Measurements from ENCODE around the gene PDGFC. TPM values are rescaled to one million over a fixed set of nuclear protein-coding genes. Genes with fewer than 3 reads are reported as not detected.
A peak's percentile ranks its signal among the peaks of the same experiment; 100 is the strongest.

PDGFC gene
- total and polyA plus RNA-seq, 2 donors (not counting 3 experiments of a cell fraction or from before 2014, with no cell fraction given) = 2.7 to 5.3 TPM

- POLR2A ChIA-PET = interaction anchor here (0.6 kb wide), 1 partner anchor 187 kb away, joined by 5 read pairs; no protein-coding TSS in a partner anchor
- DNase-seq (ENCODE audit: low read depth, low spot score) (peak; percentile 71), FAIRE-seq (peak; percentile 44)
- H3K9ac ChIP-seq (replicated peaks; ENCODE audit: extremely low read depth, insufficient read depth, low read length) = peak overlapping the region; percentile 34
- no peaks in the 10 kb centered on the region for H4K20me1 ChIP-seq (replicated peaks; ENCODE audit: control insufficient read depth, extremely low read depth, insufficient read depth, low read length)
- CTCF ChIA-PET = interaction anchor here (0.7 to 7.5 kb wide), 8 partner anchors 10 to 473 kb away, joined by 3 to 72 read pairs (median 4); partner anchors contain the start of gene PDGFC
- dilution Hi-C loops (cut with MboI; ENCODE audit: extremely low pct_ligation_motif_present, low sequenced_read_pairs) (no loop called here), intact Hi-C loops (cut with micrococcal nuclease) (loop anchor here (2.0 to 5.0 kb wide), 2 partner anchors 349 to 1224 kb away; partner anchors contain the start of gene GASK1B)
- no TSS peak for BruUV-seq (replicated peaks)
- H2AFZ ChIP-seq (ENCODE audit: low read depth, low read length) = no peak overlapping the region
- peaks cover 2% of the 10 kb centered on the region for H3K79me2 ChIP-seq (ENCODE audit: control insufficient read depth, insufficient read depth, low read length)
- no peaks in the 10 kb centered on the region for H3K9me1 ChIP-seq (replicated peaks; ENCODE audit: control insufficient read depth, extremely low read depth, insufficient read depth, low read length)
- H3K4me1 ChIP-seq (ENCODE audit: control insufficient read depth, extremely low read depth, insufficient read depth, low read length) = peaks cover 51% of the 10 kb centered on the region
- H3K36me3 ChIP-seq (ENCODE audit: control insufficient read depth in 2 of 2, extremely low read depth in 1 of 2, insufficient read depth in 2 of 2, low read length in 2 of 2) = no peaks in the 10 kb centered on the region
- H3K27ac ChIP-seq (ENCODE audit: insufficient read depth, low read depth, low read length) = peak overlapping the region; percentile 52
- no peaks in the 10 kb centered on the region for H3K27me3 ChIP-seq (ENCODE audit: control insufficient read depth in 2 of 2, insufficient read depth in 2 of 2, low read length in 2 of 2)
- H3K4me2 ChIP-seq (ENCODE audit: insufficient read depth, low read length) = peak overlapping the region; percentile 60
- TF ChIP-seq MYC (IDR thresholded peaks at IDR 0.05; ENCODE audit: low read depth, low read length) (no peak), JUN (IDR thresholded peaks at IDR 0.05; ENCODE audit: borderline replicate concordance, insufficient read depth, insufficient read length, low read depth) (no peak), GATA2 (IDR thresholded peaks at IDR 0.05; ENCODE audit: insufficient read depth, insufficient read length, low read depth, low read length) (peak; percentile 18)
- no peaks in the 10 kb centered on the region for H3K9me3 ChIP-seq (replicated peaks; ENCODE audit: control insufficient read depth, insufficient read depth, low read length)
- no peak overlapping the region for H3K4me3 ChIP-seq (replicated peaks in 1 of 3; ENCODE audit: insufficient read depth in 1 of 3, low read depth in 1 of 3, low read length in 3 of 3)
These were observed 23.5 kb downstream of the PDGFC start for GRCh38 chr4:156948133-156948532.

DNA sequence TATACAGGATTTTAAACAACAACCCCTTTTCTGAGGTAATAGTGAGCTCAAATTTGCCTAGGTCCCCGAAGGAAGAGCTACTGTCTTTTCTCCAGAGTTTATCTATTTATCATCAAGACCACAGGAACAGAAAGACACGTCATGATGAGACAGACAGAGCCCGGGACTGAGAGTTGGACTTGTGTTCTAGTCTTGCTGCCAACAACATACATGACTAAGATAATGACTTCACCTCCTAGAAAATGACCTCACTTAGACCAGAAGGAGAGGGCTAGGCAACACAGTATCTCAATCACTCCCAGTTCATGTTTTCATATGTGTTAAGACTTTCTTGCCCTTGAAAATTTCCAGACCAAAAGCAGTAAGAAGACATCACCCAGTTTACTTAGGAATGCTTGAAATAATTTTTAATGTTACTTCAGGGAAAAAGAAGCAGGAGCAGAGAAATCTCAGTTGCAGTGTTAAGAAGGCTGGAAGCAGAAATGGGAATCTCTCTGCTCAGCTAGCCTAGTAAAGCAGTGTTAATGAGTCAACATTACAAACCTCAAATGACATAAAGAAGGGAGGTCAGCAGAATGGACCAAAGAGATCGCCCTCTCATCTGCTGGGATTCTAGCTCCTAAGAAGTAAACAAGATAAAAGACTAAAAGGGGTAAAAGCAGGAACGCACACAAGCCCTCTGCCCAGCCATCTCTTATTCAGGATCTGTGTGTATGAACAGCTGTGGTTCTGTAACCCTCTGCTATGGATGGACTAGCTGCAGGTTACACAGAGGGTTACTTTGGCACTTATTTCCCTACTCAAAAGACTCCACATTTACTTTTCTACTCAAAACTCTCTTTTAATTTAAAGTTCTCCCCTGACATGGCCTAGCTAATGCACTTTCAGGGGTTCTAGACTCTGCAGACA is 24.8 kb downstream of the PDGFC start:
- H4K20me1 ChIP-seq (replicated peaks; ENCODE audit: control insufficient read depth, extremely low read depth, insufficient read depth, low read length) = no peaks in the 10 kb centered on the region
- peak overlapping the region; percentile 83 for H3K4me2 ChIP-seq (ENCODE audit: insufficient read depth, low read length)
- peaks cover 60% of the 10 kb centered on the region for H3K4me1 ChIP-seq (ENCODE audit: control insufficient read depth, extremely low read depth, insufficient read depth, low read length)
- intact Hi-C loops (cut with micrococcal nuclease) (loop anchor here (5.0 kb wide), 1 partner anchor 1226 kb away; the partner anchor contains the start of gene GASK1B), dilution Hi-C loops (cut with MboI; ENCODE audit: extremely low pct_ligation_motif_present, low sequenced_read_pairs) (no loop called here)
- peak overlapping the region; percentile 23 for H2AFZ ChIP-seq (ENCODE audit: low read depth, low read length)
- H3K4me3 ChIP-seq (replicated peaks in 1 of 3; ENCODE audit: insufficient read depth in 1 of 3, low read depth in 1 of 3, low read length in 3 of 3) = no peak overlapping the region
- POLR2A ChIA-PET = no interaction called here
- CTCF ChIA-PET = interaction anchor here (0.8 to 7.5 kb wide), 3 partner anchors 24 to 471 kb away, joined by 3 to 72 read pairs (median 50); partner anchors contain the start of gene PDGFC
- H3K79me2 ChIP-seq (ENCODE audit: control insufficient read depth, insufficient read depth, low read length) = peaks cover 2% of the 10 kb centered on the region
- H3K9me1 ChIP-seq (replicated peaks; ENCODE audit: control insufficient read depth, extremely low read depth, insufficient read depth, low read length) = no peaks in the 10 kb centered on the region
- TF ChIP-seq POLR2AphosphoS5 (IDR thresholded peaks at IDR 0.05; ENCODE audit: insufficient read depth, low read depth, low read length) = peak; percentile 58
- no peak for TF ChIP-seq EZH2 (IDR thresholded peaks at IDR 0.05; ENCODE audit: borderline replicate concordance, low read depth, low read length, severe bottlenecking)
- no peak for TF ChIP-seq POLR2A (IDR thresholded peaks at IDR 0.05; ENCODE audit: low read depth, low read length)
- TF ChIP-seq JUN (IDR thresholded peaks at IDR 0.05; ENCODE audit: borderline replicate concordance, insufficient read depth, insufficient read length, low read depth) = peak; percentile 84
- TF ChIP-seq MYC (IDR thresholded peaks at IDR 0.05; ENCODE audit: low read depth, low read length) = no peak
- TF ChIP-seq FOS (IDR thresholded peaks at IDR 0.05; ENCODE audit: borderline replicate concordance, insufficient read depth, low read length) = peak; percentile 97
- peak; percentile 97 for TF ChIP-seq GATA2 (IDR thresholded peaks at IDR 0.05; ENCODE audit: insufficient read depth, insufficient read length, low read depth, low read length)
- DNase-seq (ENCODE audit: low read depth, low spot score) = peak; percentile 89
- H3K27ac ChIP-seq (ENCODE audit: insufficient read depth, low read depth, low read length) = peak overlapping the region; percentile 84
- H3K36me3 ChIP-seq (ENCODE audit: control insufficient read depth in 2 of 2, extremely low read depth in 1 of 2, insufficient read depth in 2 of 2, low read length in 2 of 2) = no peaks in the 10 kb centered on the region
- peak overlapping the region; percentile 56 for H3K9ac ChIP-seq (replicated peaks; ENCODE audit: extremely low read depth, insufficient read depth, low read length)
- TSS peak; percentile 36 for BruUV-seq (replicated peaks)
- no peaks in the 10 kb centered on the region for H3K9me3 ChIP-seq (replicated peaks; ENCODE audit: control insufficient read depth, insufficient read depth, low read length)
- peak; percentile 93 for FAIRE-seq
- H3K27me3 ChIP-seq (ENCODE audit: control insufficient read depth in 2 of 2, insufficient read depth in 2 of 2, low read length in 2 of 2) = no peaks in the 10 kb centered on the region

Data from endothelial cell of umbilical vein (primary cell).